DMS153 treated with DMSO at 0.1 percent for 48 hours (cell line): ENCODE data around the gene NFIX.
"Not testable (repeated sequence)": the region's sequence is repeated elsewhere in the genome, so short reads cannot be mapped to it uniquely, and the experiment has no call there.

Source experiments
- DNase-seq: peaks from one replicate; lab custom pipeline; 2025; ENCODE audit not compliant: unreplicated experiment; lab: John Stamatoyannopoulos, UW

Gene NFIX

DNA sequence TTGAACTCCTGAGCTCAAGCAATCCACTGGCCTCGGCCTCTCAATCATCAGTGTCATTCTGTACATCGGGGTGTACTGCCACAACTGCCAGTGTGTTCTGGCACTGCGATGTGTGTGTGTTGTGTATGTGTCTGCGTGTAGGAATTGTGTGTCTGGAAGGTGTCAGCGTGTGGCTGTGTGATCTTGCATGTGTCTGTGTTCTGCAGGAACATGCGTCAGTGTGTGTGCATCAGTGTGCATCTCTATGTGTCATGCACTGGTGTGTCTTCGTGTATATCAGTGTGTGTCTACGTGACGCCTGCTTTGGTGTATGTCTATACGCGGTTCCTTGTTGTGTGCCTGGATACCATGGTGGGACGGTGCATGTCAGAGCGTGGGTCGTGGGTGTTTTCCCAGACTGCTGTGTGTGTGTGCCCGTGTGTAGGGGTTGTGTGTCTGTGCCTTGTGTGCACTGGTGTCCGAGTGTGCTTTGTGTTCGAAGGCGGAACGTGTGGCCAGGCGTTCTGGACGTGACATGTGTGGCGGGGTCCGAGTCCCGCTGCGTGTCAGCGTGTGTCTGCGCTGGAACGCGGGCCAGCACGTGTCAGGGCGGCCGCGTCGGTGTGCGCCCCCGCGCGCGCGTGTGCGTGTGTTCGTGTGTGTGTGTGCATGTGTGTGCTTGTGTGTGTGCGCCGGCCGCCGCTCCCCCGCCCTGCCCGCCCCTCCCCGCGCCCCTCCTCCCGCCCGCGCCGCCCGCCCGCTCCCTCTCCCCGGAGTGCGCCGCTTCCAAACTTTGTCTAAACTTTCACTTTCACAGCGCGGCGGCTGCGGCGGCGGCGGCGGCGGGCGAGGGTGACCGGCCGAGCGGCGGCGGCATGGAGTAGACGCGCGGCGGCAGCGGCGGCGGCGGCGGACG is at the start of gene NFIX:
TSS of gene NFIX (plus strand) at position 775 of the 895 bp plus-strand sequence. CDS start 363 bp downstream, outside the sequence.
- DNase-seq = no peak

GRCh38 chr19:12945479-12946091 is 49.7 kb upstream of the NFIX start, which contains the start of gene RAD23A:
TSS of gene RAD23A (plus strand) at chr19:12945862. CDS start at chr19:12945949, 87 bp downstream.
- DNase-seq = peak; percentile 92

- peak; percentile 10 for DNase-seq
Observed at GRCh38 chr19:12946092-12946721, 49.1 kb upstream of the NFIX start.

DNA sequence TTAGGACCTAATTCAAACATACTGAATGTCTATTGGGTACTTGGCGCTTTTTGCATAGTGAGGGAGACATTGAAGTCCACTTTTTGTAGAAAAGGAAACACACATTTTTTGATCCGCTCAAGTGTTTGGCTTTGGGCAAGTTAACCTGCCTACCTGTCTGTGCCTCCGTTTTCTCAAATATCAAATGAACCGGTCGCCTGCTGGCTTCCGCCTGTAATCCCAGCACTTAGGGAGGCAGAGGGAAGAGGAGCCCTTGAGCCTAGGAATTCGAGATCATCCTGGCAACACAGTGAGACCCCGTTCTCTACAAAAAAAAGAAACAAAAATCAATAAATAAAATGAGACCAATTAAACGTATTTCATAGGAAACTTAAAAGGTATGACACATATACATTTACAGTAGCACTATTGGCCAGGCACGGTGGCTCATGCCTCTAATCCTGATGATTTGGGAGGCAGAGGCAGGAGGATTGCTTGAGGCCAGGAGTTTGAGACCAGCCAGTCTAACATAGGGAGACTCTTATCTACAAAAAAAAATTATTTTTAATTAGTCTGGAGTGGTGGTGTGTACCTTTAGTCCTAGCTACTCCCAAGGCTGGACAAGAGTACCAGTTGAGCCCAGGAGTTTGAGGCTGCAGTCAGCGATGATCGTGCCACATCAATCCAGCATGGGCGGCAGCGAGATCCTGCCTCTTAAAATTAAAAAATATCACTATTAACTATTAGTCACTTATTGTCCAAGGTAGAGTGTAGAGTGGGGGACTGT is 48.4 kb upstream of the NFIX start:
- no peak for DNase-seq

GRCh38 chr19:12947702-12948611 is 47.3 kb upstream of the NFIX start:
- no peak for DNase-seq

GRCh38 chr19:12948612-12949362 is 46.5 kb upstream of the NFIX start:
- no peak for DNase-seq

- DNase-seq = no peak
Observed at GRCh38 chr19:12949363-12950283, 45.7 kb upstream of the NFIX start.

DNA sequence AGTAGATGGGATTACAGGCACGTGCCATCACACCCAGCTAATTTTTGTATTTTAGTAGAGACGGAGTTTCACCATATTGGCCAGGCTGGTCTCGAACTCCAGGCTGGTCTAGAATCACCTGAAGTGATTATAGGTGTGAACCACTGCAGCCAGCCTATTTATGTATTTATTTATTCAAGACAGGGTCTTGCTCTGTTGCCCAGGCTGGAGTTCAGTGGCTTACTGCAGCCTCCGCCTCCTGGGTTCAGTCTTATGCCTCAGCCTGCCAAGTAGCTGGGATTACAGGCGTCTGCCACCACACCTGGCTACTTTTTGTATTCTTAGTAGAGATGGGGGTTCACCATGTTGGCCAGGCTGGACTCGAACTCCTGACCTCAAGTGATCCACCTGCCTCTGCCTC is 43.2 kb upstream of the NFIX start:
- DNase-seq = not testable (repeated sequence)

DNA sequence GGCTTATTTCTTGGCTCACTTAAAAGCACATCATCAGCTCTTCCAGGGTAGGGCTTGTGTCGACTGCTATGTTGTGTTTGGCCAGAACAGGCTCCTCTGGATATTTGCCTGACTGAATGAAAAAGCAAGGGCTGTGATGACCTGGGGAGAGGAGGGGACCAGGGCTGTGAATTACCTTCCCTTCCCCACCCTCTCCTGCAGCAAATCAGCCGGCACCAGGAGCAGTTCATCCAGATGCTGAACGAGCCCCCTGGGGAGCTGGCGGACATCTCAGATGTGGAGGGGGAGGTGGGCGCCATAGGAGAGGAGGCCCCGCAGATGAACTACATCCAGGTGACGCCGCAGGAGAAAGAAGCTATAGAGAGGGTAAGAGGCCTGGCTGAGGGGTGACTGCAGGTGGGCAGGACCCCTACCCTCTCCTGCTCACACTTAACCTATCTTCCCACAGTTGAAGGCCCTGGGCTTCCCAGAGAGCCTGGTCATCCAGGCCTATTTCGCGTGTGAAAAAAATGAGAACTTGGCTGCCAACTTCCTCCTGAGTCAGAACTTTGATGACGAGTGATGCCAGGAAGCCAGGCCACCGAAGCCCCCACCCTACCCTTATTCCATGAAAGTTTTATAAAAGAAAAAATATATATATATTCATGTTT is 42.7 kb upstream of the NFIX start:
- no peak for DNase-seq

DNA sequence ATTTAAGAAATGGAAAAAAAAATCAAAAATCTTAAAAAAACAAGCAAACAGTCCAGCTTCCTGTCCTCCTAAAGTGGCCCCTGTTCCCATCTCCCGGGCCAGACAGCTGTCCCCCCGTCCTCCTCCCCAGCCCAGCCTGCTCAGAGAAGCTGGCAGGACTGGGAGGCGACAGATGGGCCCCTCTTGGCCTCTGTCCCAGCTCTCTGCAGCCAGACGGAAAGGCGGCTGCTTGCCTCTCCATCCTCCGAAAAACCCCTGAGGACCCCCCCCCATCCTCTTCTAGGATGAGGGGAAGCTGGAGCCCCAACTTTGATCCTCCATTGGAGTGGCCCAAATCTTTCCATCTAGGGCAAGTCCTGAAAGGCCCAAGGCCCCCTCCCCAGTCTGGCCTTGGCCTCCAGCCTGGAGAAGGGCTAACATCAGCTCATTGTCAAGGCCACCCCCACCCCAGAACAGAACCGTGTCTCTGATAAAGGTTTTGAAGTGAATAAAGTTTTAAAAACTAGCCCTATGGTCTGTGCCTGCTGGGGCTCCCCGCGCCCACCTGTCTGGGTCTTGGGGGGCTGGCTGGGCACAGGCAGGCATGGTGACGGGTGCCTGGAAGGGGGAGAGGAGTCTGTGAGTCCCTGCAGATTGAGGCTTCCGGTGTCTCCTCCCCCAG is 42.0 kb upstream of the NFIX start:
- DNase-seq = no peak

GRCh38 chr19:12953799-12954611 is 41.3 kb upstream of the NFIX start:
- no peak for DNase-seq

DNA sequence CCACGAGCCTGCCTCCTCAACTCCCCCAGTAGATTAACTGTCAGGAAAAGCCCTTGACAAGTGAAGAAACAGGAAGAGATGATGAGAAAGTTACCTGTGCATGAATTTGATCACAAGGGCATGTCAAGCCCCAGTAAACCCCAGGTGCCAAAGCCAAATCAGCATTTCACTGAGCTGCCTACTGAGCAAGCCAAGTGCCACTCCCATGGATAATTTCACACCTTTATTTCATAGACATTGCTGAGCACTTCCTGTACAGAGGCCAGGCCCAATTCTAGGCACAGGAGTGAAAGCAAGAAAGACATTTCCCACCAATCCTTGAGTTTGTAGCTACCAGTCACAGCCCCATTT is 40.7 kb upstream of the NFIX start:
- DNase-seq = no peak

DNA sequence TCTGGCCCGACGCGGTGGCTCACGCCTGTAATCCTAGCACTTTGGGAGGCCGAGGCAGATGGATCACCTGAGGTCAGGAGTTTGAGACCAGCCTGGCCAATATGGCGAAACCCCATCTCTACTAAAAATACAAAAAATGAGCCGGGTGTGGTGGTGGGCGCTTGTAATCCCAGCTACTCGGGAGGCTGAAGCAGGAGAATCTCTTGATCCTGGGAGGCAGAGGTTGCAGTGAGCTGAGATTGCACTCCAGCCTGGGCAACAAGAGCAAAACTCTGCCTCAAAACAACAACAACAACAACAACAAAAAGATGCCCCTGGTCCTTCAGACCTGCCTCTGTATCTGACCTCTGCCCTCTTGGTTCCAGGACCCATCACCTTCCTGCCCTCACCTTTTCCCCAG is 39.7 kb upstream of the NFIX start:
- DNase-seq = not testable (repeated sequence)

- DNase-seq = no peak
Observed at GRCh38 chr19:12955996-12956395, 39.3 kb upstream of the NFIX start.

- DNase-seq = peak; percentile 49
Observed at GRCh38 chr19:12956446-12957388, 38.6 kb upstream of the NFIX start, which contains the start of gene GADD45GIP1. TSS of gene GADD45GIP1 (minus strand) at chr19:12957223. CDS start at chr19:12957212, 11 bp downstream.
